A549 (cell line): Measurements from ENCODE around the gene U2AF1L4. TPM values are rescaled to one million over a fixed set of nuclear protein-coding genes. Genes with fewer than 3 reads are reported as not detected.

Experiments
- ATAC-seq, 2 experiments: fragments of 200-7000 bp in 1 of 2; fragments of >200 bp in 1 of 2; cut with Nextera tagmentation in 1 of 2; cut with Tn5 transposase in 1 of 2; 3 replicates each; pipeline versions ENCODE4 v1.8.0 to v1.9.1; 2018 to 2020; ENCODE audit warnings: mild to moderate bottlenecking in 1 of 2, moderate library complexity in 1 of 2
- CTCF ChIA-PET: fragments of 300-600 bp; sonication (Branson Sonifier 250); formaldehyde crosslinking; extraction: SDS; loops from one replicate; lab custom pipeline; 2021; ENCODE audit warnings: antibody characterized with exemption, inconsistent platforms; lab: Yijun Ruan, JAX
- POLR2A ChIA-PET: fragments of 350-600 bp; formaldehyde crosslinking; extraction: SDS; loops from one replicate; lab custom pipeline; 2021; ENCODE audit warnings: antibody characterized with exemption, inconsistent platforms; lab: Yijun Ruan, JAX
- DNase-seq, 2 experiments: peaks; one replicate each; pipeline versions ENCODE4 v3.0.0 to v3.0.0-alpha.2; 2011 to 2016; ENCODE audit warnings: low read depth in 1 of 2, low spot score in 1 of 2
- FAIRE-seq: peaks from 2 replicates; lab custom pipeline; 2011; peaks lifted over from hg19 to GRCh38; lab: Jason Lieb, UNC
- H3K27ac ChIP-seq, 2 experiments: fragments of >200 bp; sonication (Bioruptor Twin); formaldehyde crosslinking; 3 replicates each; pipeline ENCODE4 v1.5.1; 2016 to 2017
- H3K4me1 ChIP-seq: fragments of >200 bp; sonication (Bioruptor Twin); formaldehyde crosslinking; 3 replicates; pipeline ENCODE4 v1.6.1; 2016
- H3K4me2 ChIP-seq: fragments of >200 bp; sonication (Bioruptor Twin); formaldehyde crosslinking; 3 replicates; pipeline ENCODE4 v1.6.1; 2016
- H3K4me3 ChIP-seq: fragments of >200 bp; sonication (Bioruptor Twin); formaldehyde crosslinking; 3 replicates; pipeline ENCODE4 v1.5.1; 2016
- H3K9me3 ChIP-seq: fragments of >200 bp; sonication (Bioruptor Twin); formaldehyde crosslinking; 3 replicates; pipeline ENCODE4 v1.6.1; 2016
- CBX2 ChIP-seq: fragments of 200-600 bp; sonication (generic); IDR thresholded peaks from 2 replicates; pipeline ENCODE4 v1.6.1; 2016; ENCODE audit warnings: low read depth, mild to moderate bottlenecking, borderline replicate concordance
- EHMT2 ChIP-seq: fragments of 200-600 bp; sonication (generic); IDR thresholded peaks from 2 replicates; pipeline ENCODE4 v1.6.1; 2016; ENCODE audit warnings: antibody characterized with exemption, low read depth, mild to moderate bottlenecking, moderate library complexity
- EP300 ChIP-seq, 2 experiments: fragments of >200 bp; sonication (Bioruptor Twin); formaldehyde crosslinking; IDR thresholded peaks; 2 replicates in 1 of 2; 3 replicates in 1 of 2; pipeline ENCODE4 v1.6.1; 2016 to 2017
- ESRRA ChIP-seq: fragments of 150-350 bp; IDR thresholded peaks from 2 replicates; pipeline ENCODE4 v1.6.1; 2014; ENCODE audit warnings: mild to moderate bottlenecking, low read length, borderline replicate concordance
- FOSL2 ChIP-seq, 2 experiments: fragments of 450-650 bp in 1 of 2; fragments of >200 bp in 1 of 2; sonication (Bioruptor Twin) in 1 of 2; formaldehyde crosslinking; IDR thresholded peaks; 2 replicates each; pipeline versions ENCODE4 v1.5.0 to v1.6.1; 2016 to 2020; ENCODE audit warnings: mild to moderate bottlenecking in 1 of 2, moderate library complexity in 1 of 2
- GATA3 ChIP-seq: IDR thresholded peaks from 2 replicates; pipeline ENCODE4 v1.6.1; 2012; ENCODE audit warnings: borderline replicate concordance
- HEYL ChIP-seq: fragments of 250-450 bp; sonication (Bioruptor Pico); IDR thresholded peaks from 2 replicates; pipeline ENCODE4 v1.8.0; 2021; ENCODE audit warnings: mild to moderate bottlenecking, moderate library complexity
- HOXB13 ChIP-seq: fragments of 250-450 bp; sonication (Bioruptor Pico); IDR thresholded peaks from 2 replicates; pipeline ENCODE4 v1.5.0; 2020; ENCODE audit warnings: low read depth, mild to moderate bottlenecking, moderate library complexity
- HOXB5 ChIP-seq: fragments of 250-450 bp; sonication (Bioruptor Pico); IDR thresholded peaks from 2 replicates; pipeline ENCODE4 v1.5.0; 2020; ENCODE audit warnings: mild to moderate bottlenecking, moderate library complexity
- JUN ChIP-seq, 2 experiments: fragments of >200 bp; sonication (Bioruptor Twin); formaldehyde crosslinking; IDR thresholded peaks; 2 replicates in 1 of 2; 3 replicates in 1 of 2; pipeline ENCODE4 v1.6.1; 2016 to 2017
- NFE2L2 ChIP-seq: fragments of 150-350 bp; conservative IDR thresholded peaks from 2 replicates; pipeline ENCODE4 v1.6.1; 2014; ENCODE audit warnings: low read length
- NPAS2 ChIP-seq: fragments of 250-450 bp; sonication (Bioruptor Pico); IDR thresholded peaks from 2 replicates; pipeline ENCODE4 v1.8.0; 2022; ENCODE audit warnings: mild to moderate bottlenecking, moderate library complexity, borderline replicate concordance
- POLR2AphosphoS2 ChIP-seq: conservative IDR thresholded peaks from 2 replicates; pipeline ENCODE4 v1.6.1; 2012; ENCODE audit warnings: low read length, improper control_type of control experiment, inconsistent platforms
- RAD21 ChIP-seq, 2 experiments: fragments of >200 bp in 1 of 2; sonication (Bioruptor Twin) in 1 of 2; formaldehyde crosslinking in 1 of 2; IDR thresholded peaks in 1 of 2; conservative IDR thresholded peaks in 1 of 2; 2 replicates in 1 of 2; 3 replicates in 1 of 2; pipeline ENCODE4 v1.6.1; 2012 to 2018; ENCODE audit warnings: inconsistent platforms in 1 of 2
- RFX5 ChIP-seq: fragments of 450-650 bp; IDR thresholded peaks from 2 replicates; pipeline ENCODE4 v1.7.1; 2014; ENCODE audit warnings: antibody characterized with exemption, mild to moderate bottlenecking, moderate library complexity
- TP53 ChIP-seq: fragments of 250-450 bp; sonication (Bioruptor Pico); IDR thresholded peaks from 2 replicates; pipeline ENCODE4 v1.5.0; 2021; ENCODE audit warnings: mild to moderate bottlenecking, moderate library complexity
- ZNF302 ChIP-seq: fragments of 250-450 bp; sonication (Bioruptor Pico); IDR thresholded peaks from 2 replicates; pipeline ENCODE4 v1.9.0; 2021; ENCODE audit warnings: inconsistent platforms, mild to moderate bottlenecking, moderate library complexity
- WGBS: methylation state at CpG from one replicate; pipeline ENCODE4 v1.1.6; 2017; ENCODE audit errors: missing lambda C conversion rate; 5-methylcytosine and 5-hydroxymethylcytosine counted together
- polyA plus RNA-seq, 4 experiments: library from polyadenylated mRNA; depleted of rRNA in 3 of 4; stranded (reverse); fragments of >200 nt; fragmentation: RNase III in 1 of 4; extraction: RNeasy Plus Mini Kit Qiagen cat#74134 plus additional on column Dnase treatment in 1 of 4; gene quantifications; 2 replicates in 3 of 4; 3 replicates in 1 of 4; pipeline ENCODE4 v1.2.3, GENCODE V29; 2011 to 2017
- TF ChIP-seq, protein P1 (sequence below): fragments of 200-600 bp; sonication (generic); IDR thresholded peaks from 2 replicates; pipeline ENCODE4 v1.6.1; 2016; ENCODE audit warnings: antibody characterized with exemption, mild to moderate bottlenecking, moderate library complexity
- TF ChIP-seq, protein P2 (sequence below): IDR thresholded peaks from 2 replicates; pipeline ENCODE4 v1.6.1; 2012

Gene U2AF1L4
- polyA plus RNA-seq, 2 of the 4 experiments (the other 2 are of a cell fraction) = 41.1 to 42.8 TPM

DNA sequence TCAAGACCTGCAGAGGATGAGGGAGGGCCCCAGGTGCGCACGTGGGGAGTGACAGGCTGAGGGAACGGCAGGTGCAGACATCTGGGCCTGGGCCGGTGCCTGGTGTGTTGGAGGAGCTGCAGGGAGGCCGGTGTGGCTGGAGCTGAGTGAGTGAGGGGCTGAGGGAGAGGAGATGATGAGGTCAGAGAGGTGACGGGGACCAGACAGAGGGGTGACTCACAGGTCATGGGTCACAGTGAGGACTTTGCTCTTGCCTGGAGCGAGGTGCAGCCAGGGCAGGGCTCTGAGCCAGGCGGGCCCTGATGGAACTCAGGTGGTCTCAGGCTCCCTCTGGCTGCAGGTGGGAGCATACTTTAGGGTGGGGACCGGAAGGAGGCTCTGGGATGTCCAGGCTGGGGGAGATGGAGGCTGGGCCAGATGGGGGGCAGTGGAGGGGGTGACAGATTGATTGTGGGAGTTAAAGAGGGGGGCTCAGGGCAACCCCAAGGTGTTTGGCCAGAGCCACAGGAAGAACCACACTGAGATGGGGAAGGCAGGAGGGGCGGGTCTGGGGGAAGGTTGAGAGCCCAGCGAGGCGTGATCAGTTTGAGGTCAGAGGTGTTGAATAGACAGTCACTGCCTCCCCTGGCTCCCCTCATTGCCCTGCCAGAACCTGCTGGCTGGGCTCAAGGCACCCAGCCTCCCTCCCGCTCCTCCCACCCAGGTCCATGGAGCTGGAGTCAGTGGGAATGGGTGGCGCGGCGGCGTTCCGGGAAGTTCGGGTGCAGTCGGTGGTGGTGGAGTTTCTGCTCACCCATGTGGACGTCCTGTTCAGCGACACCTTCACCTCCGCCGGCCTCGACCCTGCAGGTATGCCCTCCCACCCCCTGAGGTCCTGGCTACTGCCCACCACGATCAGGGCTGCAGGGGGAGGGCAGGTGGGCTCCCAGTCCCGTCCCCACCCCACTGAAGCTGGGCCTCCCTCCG is 38.5 kb upstream of the U2AF1L4 start:
- ATAC-seq (no peak), DNase-seq (no peak), FAIRE-seq (no peak)
- 80% methylated on average over 27 of the region's 28 CpGs for WGBS
- no peak overlapping the region for H3K27ac ChIP-seq
- no peak for TF ChIP-seq FOSL2 (IDR thresholded peaks at IDR 0.05)
- TF ChIP-seq FOSL2 (CRISPR knock-in tag; IDR thresholded peaks at IDR 0.05) = peak; percentile 14; the same call in 1 of the 2 replicates
- TF ChIP-seq TP53 = no peak
- no peaks in the 10 kb centered on the region for H3K9me3 ChIP-seq
- no peak overlapping the region for H3K4me3 ChIP-seq
- ChIA-PET CTCF (interaction anchor here (1.0 to 1.9 kb wide), 4 partner anchors 10 to 147 kb away, joined by 3 to 5 read pairs (median 4); no protein-coding TSS in a partner anchor), POLR2A (no interaction called here)
- no peaks in the 10 kb centered on the region for H3K4me1 ChIP-seq
- no peak overlapping the region for H3K4me2 ChIP-seq

DNA sequence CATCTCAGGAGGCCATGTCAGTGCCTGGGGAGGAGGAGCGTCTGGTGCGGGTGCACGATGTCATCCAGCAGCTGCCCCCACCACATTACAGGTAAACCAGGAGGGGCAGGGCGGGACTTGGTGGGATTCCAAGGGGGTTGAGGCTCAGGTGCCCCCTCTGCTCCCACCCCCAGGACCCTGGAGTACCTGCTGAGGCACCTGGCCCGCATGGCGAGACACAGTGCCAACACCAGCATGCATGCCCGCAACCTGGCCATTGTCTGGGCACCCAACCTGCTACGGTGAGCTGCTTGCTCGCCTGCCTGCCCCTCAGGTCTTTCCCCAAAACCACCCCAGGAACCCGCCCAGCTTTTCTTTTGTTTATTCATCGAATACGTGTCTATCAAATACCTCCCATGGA is 37.4 kb upstream of the U2AF1L4 start:
- no peak overlapping the region for H3K4me3 ChIP-seq
- H3K27ac ChIP-seq = no peak overlapping the region
- H3K4me1 ChIP-seq = no peaks in the 10 kb centered on the region
- H3K9me3 ChIP-seq = no peaks in the 10 kb centered on the region
- CTCF ChIA-PET = interaction anchor here (1.2 to 1.7 kb wide), 2 partner anchors 9 to 12 kb away, joined by 3 to 5 read pairs; no protein-coding TSS in a partner anchor
- no peak for FAIRE-seq
- no peak for ATAC-seq
- H3K4me2 ChIP-seq = no peak overlapping the region
- TF ChIP-seq RAD21 (conservative IDR thresholded peaks at IDR 0.05 in 1 of 2, IDR thresholded peaks at IDR 0.05 in 1 of 2) (no peak), FOSL2 (IDR thresholded peaks at IDR 0.05) (no peak), FOSL2 (CRISPR knock-in tag; IDR thresholded peaks at IDR 0.05) (no peak), ESRRA (no peak), NFE2L2 (no peak), ZNF302 (CRISPR knock-in tag) (no peak), POLR2AphosphoS2 (no peak), EP300 (IDR thresholded peaks at IDR 0.05) (no peak), NPAS2 (CRISPR knock-in tag) (no peak), RFX5 (no peak)
- DNase-seq = no peak
- POLR2A ChIA-PET = no interaction called here
- WGBS = 89% methylated on average over 12 of the region's 12 CpGs

DNA sequence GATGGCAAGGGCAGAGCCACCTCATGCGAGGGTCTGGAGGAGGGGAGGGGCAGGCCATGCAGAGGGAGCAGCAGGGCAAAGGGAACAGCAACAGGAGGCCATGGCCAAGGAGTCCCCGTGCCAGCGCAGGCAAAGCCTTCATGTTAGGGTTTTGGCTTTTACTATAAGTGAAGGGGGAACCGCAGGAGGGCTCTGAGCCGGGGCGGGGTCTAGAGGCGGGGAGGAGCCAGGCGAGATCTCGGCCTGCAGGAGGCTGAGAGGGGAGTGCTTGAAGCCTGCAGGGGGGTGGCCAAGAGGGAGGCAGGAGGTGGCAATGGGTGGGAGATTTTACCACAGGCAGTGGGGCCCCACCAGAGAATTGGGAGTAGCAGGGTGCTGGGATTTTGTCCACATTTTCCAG is 36.4 kb upstream of the U2AF1L4 start:
- WGBS = 75% methylated on average over 9 of the region's 9 CpGs
- no peak for DNase-seq
- CTCF ChIA-PET = interaction anchor here (1.2 to 1.7 kb wide), 2 partner anchors 8 to 13 kb away, joined by 3 to 5 read pairs; no protein-coding TSS in a partner anchor
- no peaks in the 10 kb centered on the region for H3K4me1 ChIP-seq
- ATAC-seq = peak in 1 of 2 experiments; percentile 11; a peak in 2 of 6 replicates
- TF ChIP-seq CBX2 (no peak), EP300 (IDR thresholded peaks at IDR 0.05) (no peak), HOXB13 (no peak), JUN (IDR thresholded peaks at IDR 0.05) (no peak), GATA3 (no peak), HOXB5 (no peak), HEYL (CRISPR knock-in tag) (no peak), RFX5 (no peak), EHMT2 (no peak)
- TF ChIP-seq, protein P1, sequence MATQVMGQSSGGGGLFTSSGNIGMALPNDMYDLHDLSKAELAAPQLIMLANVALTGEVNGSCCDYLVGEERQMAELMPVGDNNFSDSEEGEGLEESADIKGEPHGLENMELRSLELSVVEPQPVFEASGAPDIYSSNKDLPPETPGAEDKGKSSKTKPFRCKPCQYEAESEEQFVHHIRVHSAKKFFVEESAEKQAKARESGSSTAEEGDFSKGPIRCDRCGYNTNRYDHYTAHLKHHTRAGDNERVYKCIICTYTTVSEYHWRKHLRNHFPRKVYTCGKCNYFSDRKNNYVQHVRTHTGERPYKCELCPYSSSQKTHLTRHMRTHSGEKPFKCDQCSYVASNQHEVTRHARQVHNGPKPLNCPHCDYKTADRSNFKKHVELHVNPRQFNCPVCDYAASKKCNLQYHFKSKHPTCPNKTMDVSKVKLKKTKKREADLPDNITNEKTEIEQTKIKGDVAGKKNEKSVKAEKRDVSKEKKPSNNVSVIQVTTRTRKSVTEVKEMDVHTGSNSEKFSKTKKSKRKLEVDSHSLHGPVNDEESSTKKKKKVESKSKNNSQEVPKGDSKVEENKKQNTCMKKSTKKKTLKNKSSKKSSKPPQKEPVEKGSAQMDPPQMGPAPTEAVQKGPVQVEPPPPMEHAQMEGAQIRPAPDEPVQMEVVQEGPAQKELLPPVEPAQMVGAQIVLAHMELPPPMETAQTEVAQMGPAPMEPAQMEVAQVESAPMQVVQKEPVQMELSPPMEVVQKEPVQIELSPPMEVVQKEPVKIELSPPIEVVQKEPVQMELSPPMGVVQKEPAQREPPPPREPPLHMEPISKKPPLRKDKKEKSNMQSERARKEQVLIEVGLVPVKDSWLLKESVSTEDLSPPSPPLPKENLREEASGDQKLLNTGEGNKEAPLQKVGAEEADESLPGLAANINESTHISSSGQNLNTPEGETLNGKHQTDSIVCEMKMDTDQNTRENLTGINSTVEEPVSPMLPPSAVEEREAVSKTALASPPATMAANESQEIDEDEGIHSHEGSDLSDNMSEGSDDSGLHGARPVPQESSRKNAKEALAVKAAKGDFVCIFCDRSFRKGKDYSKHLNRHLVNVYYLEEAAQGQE = no peak
- TF ChIP-seq, protein P2, sequence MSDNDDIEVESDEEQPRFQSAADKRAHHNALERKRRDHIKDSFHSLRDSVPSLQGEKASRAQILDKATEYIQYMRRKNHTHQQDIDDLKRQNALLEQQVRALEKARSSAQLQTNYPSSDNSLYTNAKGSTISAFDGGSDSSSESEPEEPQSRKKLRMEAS = no peak
- POLR2A ChIA-PET = no interaction called here
- no peak overlapping the region for H3K4me2 ChIP-seq
- FAIRE-seq = no peak
- H3K9me3 ChIP-seq = no peaks in the 10 kb centered on the region
- H3K4me3 ChIP-seq = no peak overlapping the region
- no peak overlapping the region for H3K27ac ChIP-seq
